ENCODE data around the gene SYT2. TPM values are rescaled to one million over a fixed set of nuclear protein-coding genes. Genes with fewer than 3 reads are reported as not detected.

The SYT2 gene
- total and polyA plus RNA-seq, 10 of the 15 experiments (the other 5 are each of a cell fraction or from before 2014, with no cell fraction given) = not detected

DNA sequence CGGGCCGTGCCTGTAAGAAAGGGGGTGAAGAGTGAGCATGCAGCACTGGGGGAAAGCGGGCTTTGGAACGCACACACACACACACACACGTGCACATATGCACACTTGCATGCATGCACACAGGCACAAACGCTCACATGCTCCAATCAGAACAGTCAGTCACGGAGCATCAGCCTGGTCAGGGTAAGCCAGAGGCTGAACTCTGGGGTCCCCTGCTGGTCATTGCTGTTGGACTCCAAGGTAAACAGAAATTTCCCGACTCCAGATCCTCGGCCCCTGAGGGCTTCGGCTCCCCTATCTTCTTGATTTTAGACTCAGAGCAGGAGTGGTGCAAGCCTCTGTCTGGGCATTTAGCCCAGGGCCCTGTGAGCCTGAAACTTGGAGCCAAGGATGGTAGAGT is 54.2 kb downstream of the SYT2 start (continued):
- TF ChIP-seq, protein P1, sequence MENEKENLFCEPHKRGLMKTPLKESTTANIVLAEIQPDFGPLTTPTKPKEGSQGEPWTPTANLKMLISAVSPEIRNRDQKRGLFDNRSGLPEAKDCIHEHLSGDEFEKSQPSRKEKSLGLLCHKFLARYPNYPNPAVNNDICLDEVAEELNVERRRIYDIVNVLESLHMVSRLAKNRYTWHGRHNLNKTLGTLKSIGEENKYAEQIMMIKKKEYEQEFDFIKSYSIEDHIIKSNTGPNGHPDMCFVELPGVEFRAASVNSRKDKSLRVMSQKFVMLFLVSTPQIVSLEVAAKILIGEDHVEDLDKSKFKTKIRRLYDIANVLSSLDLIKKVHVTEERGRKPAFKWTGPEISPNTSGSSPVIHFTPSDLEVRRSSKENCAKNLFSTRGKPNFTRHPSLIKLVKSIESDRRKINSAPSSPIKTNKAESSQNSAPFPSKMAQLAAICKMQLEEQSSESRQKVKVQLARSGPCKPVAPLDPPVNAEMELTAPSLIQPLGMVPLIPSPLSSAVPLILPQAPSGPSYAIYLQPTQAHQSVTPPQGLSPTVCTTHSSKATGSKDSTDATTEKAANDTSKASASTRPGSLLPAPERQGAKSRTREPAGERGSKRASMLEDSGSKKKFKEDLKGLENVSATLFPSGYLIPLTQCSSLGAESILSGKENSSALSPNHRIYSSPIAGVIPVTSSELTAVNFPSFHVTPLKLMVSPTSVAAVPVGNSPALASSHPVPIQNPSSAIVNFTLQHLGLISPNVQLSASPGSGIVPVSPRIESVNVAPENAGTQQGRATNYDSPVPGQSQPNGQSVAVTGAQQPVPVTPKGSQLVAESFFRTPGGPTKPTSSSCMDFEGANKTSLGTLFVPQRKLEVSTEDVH (IDR thresholded peaks at IDR 0.05; ENCODE audit: low read depth, partially characterized antibody) = no peak
- TF ChIP-seq NFYB (IDR thresholded peaks at IDR 0.05; ENCODE audit: insufficient read depth, low read depth, low read length) = 0 out of 2 replicates have a peak, but pooled peaks have one; percentile 5
- no peak for TF ChIP-seq POU2F2 (IDR thresholded peaks at IDR 0.05; ENCODE audit: borderline replicate concordance, low read depth, low read length)
- TF ChIP-seq, protein P2, sequence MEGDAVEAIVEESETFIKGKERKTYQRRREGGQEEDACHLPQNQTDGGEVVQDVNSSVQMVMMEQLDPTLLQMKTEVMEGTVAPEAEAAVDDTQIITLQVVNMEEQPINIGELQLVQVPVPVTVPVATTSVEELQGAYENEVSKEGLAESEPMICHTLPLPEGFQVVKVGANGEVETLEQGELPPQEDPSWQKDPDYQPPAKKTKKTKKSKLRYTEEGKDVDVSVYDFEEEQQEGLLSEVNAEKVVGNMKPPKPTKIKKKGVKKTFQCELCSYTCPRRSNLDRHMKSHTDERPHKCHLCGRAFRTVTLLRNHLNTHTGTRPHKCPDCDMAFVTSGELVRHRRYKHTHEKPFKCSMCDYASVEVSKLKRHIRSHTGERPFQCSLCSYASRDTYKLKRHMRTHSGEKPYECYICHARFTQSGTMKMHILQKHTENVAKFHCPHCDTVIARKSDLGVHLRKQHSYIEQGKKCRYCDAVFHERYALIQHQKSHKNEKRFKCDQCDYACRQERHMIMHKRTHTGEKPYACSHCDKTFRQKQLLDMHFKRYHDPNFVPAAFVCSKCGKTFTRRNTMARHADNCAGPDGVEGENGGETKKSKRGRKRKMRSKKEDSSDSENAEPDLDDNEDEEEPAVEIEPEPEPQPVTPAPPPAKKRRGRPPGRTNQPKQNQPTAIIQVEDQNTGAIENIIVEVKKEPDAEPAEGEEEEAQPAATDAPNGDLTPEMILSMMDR (IDR thresholded peaks at IDR 0.05 in 2 of 3, conservative IDR thresholded peaks at IDR 0.05 in 1 of 3; ENCODE audit: control insufficient read depth in 2 of 3, extremely low read depth in 1 of 3, insufficient read depth in 1 of 3, low read depth in 3 of 3, low read length in 3 of 3) = peak in 2 of 3 experiments; percentile 29 to 30; a peak in 1 of 6 replicates
- no peak for TF ChIP-seq SIX5 (IDR thresholded peaks at IDR 0.05; ENCODE audit: low read depth, low read length, severe bottlenecking)
- TF ChIP-seq RBBP5 (conservative IDR thresholded peaks at IDR 0.05) = no peak

DNA sequence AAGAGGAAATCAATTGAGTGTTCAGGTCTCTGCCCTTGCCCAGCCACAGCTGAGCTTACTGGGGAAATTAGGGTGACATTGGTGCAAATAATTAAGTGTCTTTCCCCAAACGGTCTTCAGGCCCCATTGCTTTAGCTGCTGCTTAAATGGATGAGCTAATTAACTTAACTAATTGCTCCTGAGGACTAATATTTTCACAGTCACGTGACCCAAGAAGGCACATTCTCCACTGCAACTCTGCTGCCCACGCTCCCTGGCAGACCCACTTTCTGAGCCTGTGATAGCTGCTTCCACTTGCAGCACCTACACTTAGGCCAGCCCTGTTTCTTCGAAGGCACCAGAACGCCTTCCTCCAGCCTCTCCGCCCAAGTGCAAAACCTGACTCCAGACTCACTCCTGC is 56.2 kb downstream of the SYT2 start:
- no peaks in the 10 kb centered on the region for H3K36me3 ChIP-seq (ENCODE audit: control insufficient read depth in 2 of 2, insufficient read depth in 2 of 2, low read length in 1 of 2)
- peaks cover 0 to 6% of the 10 kb centered on the region in 2 experiments; a peak in 2 of 4 replicates for H3K27me3 ChIP-seq (replicated peaks in 1 of 2; ENCODE audit: control insufficient read depth in 2 of 2, insufficient read depth in 2 of 2, low read length in 1 of 2)
- H3K4me2 ChIP-seq (ENCODE audit: control insufficient read depth, insufficient read depth) = no peak overlapping the region
- H2AFZ ChIP-seq (ENCODE audit: control insufficient read depth, low read depth, low read length) = no peak overlapping the region
- in situ Hi-C loops (cut with MboI) = no loop called here
- no peaks in the 10 kb centered on the region for H3K4me1 ChIP-seq (ENCODE audit: control insufficient read depth, insufficient read depth, low read length)
- ChIA-PET SMC1A (ENCODE audit: uncharacterized antibody, unreplicated experiment) (no interaction called here), CTCF (no interaction called here), POLR2A (no interaction called here), RAD21 (ENCODE audit: unreplicated experiment) (no interaction called here)
- TF ChIP-seq BHLHE40 (IDR thresholded peaks at IDR 0.05; ENCODE audit: borderline replicate concordance in 1 of 2, low read depth in 2 of 2, low read length in 1 of 2) (0 out of 4 replicates have a peak, but pooled peaks of 1 of the 2 experiments have one; percentile 18), CHD1 (IDR thresholded peaks at IDR 0.05; ENCODE audit: low read depth, low read length) (no peak), SPI1 (IDR thresholded peaks at IDR 0.05; ENCODE audit: borderline replicate concordance, insufficient read depth, low read depth, low read length) (no peak), RAD51 (IDR thresholded peaks at IDR 0.05) (peak; percentile 62; the same call in 1 of the 2 replicates)
- H3K79me2 ChIP-seq (ENCODE audit: control insufficient read depth, insufficient read depth, low read length) = no peaks in the 10 kb centered on the region
- intact Hi-C loops (cut with micrococcal nuclease; ENCODE audit: unreplicated experiment) = no loop called here
- H3K9me3 ChIP-seq (replicated peaks; ENCODE audit: control insufficient read depth, insufficient read depth, low read length) = no peaks in the 10 kb centered on the region
- BruUV-seq (replicated peaks) = no TSS peak
- ATAC-seq (no peak), DNase-seq (ENCODE audit: low read depth, low spot score) (no peak), FAIRE-seq (no peak)
- no peak overlapping the region for H3K9ac ChIP-seq (ENCODE audit: control insufficient read depth, insufficient read depth, low read length)
- no peak overlapping the region for H3K4me3 ChIP-seq
- WGBS (ENCODE audit: insufficient coverage, insufficient replicate concordance, low lambda C conversion rate, missing lambda C conversion rate) = 6% methylated on average over 6 of the region's 6 CpGs
- no peaks in the 10 kb centered on the region for H4K20me1 ChIP-seq (ENCODE audit: control insufficient read depth, insufficient read depth)
- no peak overlapping the region for H3K27ac ChIP-seq (ENCODE audit: control insufficient read depth, insufficient read depth)
